Endothelial cell of umbilical vein (primary cell): ENCODE results near the gene C2CD3. TPM values are rescaled to one million over a fixed set of nuclear protein-coding genes. Genes with fewer than 3 reads are reported as not detected.

ENCODE experiments used
- BruUV-seq: library from RNA; stranded (reverse); fragments of 400-500 nt; replicated peaks from 2 replicates; lab custom pipeline; 2021; lab: Mats Ljungman, UMichigan
- CTCF ChIA-PET: fragments of 300-600, 350-600 bp; sonication (Branson Sonifier 250); formaldehyde crosslinking; loops from one replicate; lab custom pipeline; 2021; ENCODE audit warnings: antibody characterized with exemption, inconsistent platforms; lab: Charles Lee
- POLR2A ChIA-PET: fragments of 300-600, 350-600 bp; sonication (Branson Sonifier 250); formaldehyde crosslinking; loops from one replicate; lab custom pipeline; 2021; ENCODE audit warnings: antibody characterized with exemption, inconsistent platforms; lab: Charles Lee
- DNase-seq: peaks from one replicate; pipeline ENCODE4 v3.0.0-alpha.2; 2011; ENCODE audit warnings: low read depth, low spot score
- FAIRE-seq: peaks from 2 replicates; lab custom pipeline; 2011; peaks lifted over from hg19 to GRCh38; lab: Jason Lieb, UNC
- H2AFZ ChIP-seq: 2 replicates; pipeline ENCODE4 v1.6.0; 2012; ENCODE audit warnings: low read depth, low read length, control low read depth, inconsistent platforms
- H3K27ac ChIP-seq: 2 replicates; pipeline ENCODE4 v1.5.1; 2011; ENCODE audit warnings: low read depth, mild to moderate bottlenecking, control low read depth, low read length, moderate library complexity; ENCODE audit not compliant: insufficient read depth
- H3K27me3 ChIP-seq, 2 experiments: 2 replicates each; pipeline versions ENCODE4 v1.6.0 to v1.6.1; 2011; ENCODE audit warnings: low read length in 2 of 2, mixed read lengths in 1 of 2; ENCODE audit not compliant: control insufficient read depth in 2 of 2, insufficient read depth in 2 of 2
- H3K36me3 ChIP-seq, 2 experiments: 2 replicates in 1 of 2; 3 replicates in 1 of 2; pipeline ENCODE4 v1.5.1; 2011; ENCODE audit warnings: low read length in 2 of 2, mild to moderate bottlenecking in 1 of 2, moderate library complexity in 1 of 2; ENCODE audit not compliant: control insufficient read depth in 2 of 2, insufficient read depth in 2 of 2; ENCODE audit errors: extremely low read depth in 1 of 2
- H3K4me1 ChIP-seq: 3 replicates; pipeline ENCODE4 v1.5.1; 2011; ENCODE audit warnings: mild to moderate bottlenecking, low read length; ENCODE audit not compliant: control insufficient read depth, insufficient read depth; ENCODE audit errors: extremely low read depth
- H3K4me2 ChIP-seq: 2 replicates; pipeline ENCODE4 v1.6.1; 2011; ENCODE audit warnings: low read length, control low read depth, mixed read lengths; ENCODE audit not compliant: insufficient read depth
- H3K4me3 ChIP-seq, 3 experiments: fragments of 200-600 bp in 1 of 3; sonication (generic), shearing (Covaris generic) in 1 of 3; replicated peaks in 1 of 3; 2 replicates each; pipeline ENCODE4 v1.5.1; 2011 to 2016; ENCODE audit warnings: control low read depth in 3 of 3, low read length in 3 of 3, mild to moderate bottlenecking in 2 of 3, inconsistent platforms in 1 of 3, low read depth in 1 of 3, moderate library complexity in 1 of 3; ENCODE audit not compliant: insufficient read depth in 1 of 3
- H3K79me2 ChIP-seq: 2 replicates; pipeline ENCODE4 v1.6.0; 2012; ENCODE audit warnings: low read length, inconsistent platforms; ENCODE audit not compliant: control insufficient read depth, insufficient read depth
- H3K9ac ChIP-seq: replicated peaks from 2 replicates; pipeline ENCODE3; 2011; ENCODE audit warnings: low read length, control low read depth; ENCODE audit not compliant: insufficient read depth; ENCODE audit errors: extremely low read depth
- H3K9me1 ChIP-seq: replicated peaks from 3 replicates; pipeline ENCODE4 v1.6.0; 2011; ENCODE audit warnings: mild to moderate bottlenecking, low read length; ENCODE audit not compliant: control insufficient read depth, insufficient read depth; ENCODE audit errors: extremely low read depth
- H3K9me3 ChIP-seq: replicated peaks from 2 replicates; pipeline ENCODE4 v1.5.1; 2012; ENCODE audit warnings: low read length, inconsistent platforms; ENCODE audit not compliant: control insufficient read depth, insufficient read depth
- H4K20me1 ChIP-seq: replicated peaks from 2 replicates; pipeline ENCODE3; 2011; ENCODE audit warnings: mild to moderate bottlenecking, low read length; ENCODE audit not compliant: control insufficient read depth, insufficient read depth; ENCODE audit errors: extremely low read depth
- CTCF ChIP-seq, 2 donors: IDR thresholded peaks; 1 replicate in 1 of 2; 2 replicates in 1 of 2; pipeline ENCODE4 v1.5.1; 2011; ENCODE audit warnings: low read length in 2 of 2, mild to moderate bottlenecking in 2 of 2, moderate library complexity in 2 of 2, control low read depth in 1 of 2, inconsistent platforms in 1 of 2, low read depth in 1 of 2; ENCODE audit not compliant: insufficient read depth in 1 of 2; ENCODE audit errors: extremely low read depth in 1 of 2
- EZH2 ChIP-seq: IDR thresholded peaks from 2 replicates; pipeline ENCODE4 v1.6.1; 2012; ENCODE audit warnings: borderline replicate concordance, low read depth, mild to moderate bottlenecking, moderate library complexity, low read length, inconsistent platforms; ENCODE audit not compliant: severe bottlenecking
- FOS ChIP-seq: IDR thresholded peaks from 2 replicates; pipeline ENCODE4 v1.6.1; 2011; ENCODE audit warnings: mild to moderate bottlenecking, low read length, moderate library complexity, borderline replicate concordance; ENCODE audit not compliant: insufficient read depth
- GATA2 ChIP-seq: IDR thresholded peaks from 2 replicates; pipeline ENCODE4 v1.7.0; 2011; ENCODE audit warnings: low read depth, mild to moderate bottlenecking, moderate library complexity, mixed read lengths, low read length; ENCODE audit not compliant: insufficient read length, insufficient read depth
- JUN ChIP-seq: IDR thresholded peaks from 2 replicates; pipeline ENCODE4 v1.6.1; 2011; ENCODE audit warnings: borderline replicate concordance, low read depth; ENCODE audit not compliant: insufficient read length, insufficient read depth
- MAX ChIP-seq: IDR thresholded peaks from 2 replicates; pipeline ENCODE4 v1.6.1; 2011; ENCODE audit not compliant: insufficient read depth, insufficient read length
- MYC ChIP-seq: IDR thresholded peaks from one replicate; pipeline ENCODE4 v1.6.1; 2011; ENCODE audit warnings: mild to moderate bottlenecking, low read depth, low read length
- POLR2A ChIP-seq: IDR thresholded peaks from 2 replicates; pipeline ENCODE4 v1.6.1; 2012; ENCODE audit warnings: low read depth, mild to moderate bottlenecking, control low read depth, low read length
- POLR2AphosphoS5 ChIP-seq: IDR thresholded peaks from 2 replicates; pipeline ENCODE4 v1.6.1; 2012; ENCODE audit warnings: low read depth, mild to moderate bottlenecking, control low read depth, low read length, moderate library complexity; ENCODE audit not compliant: insufficient read depth
- dilution Hi-C: fragments of 300-500 bp; cut with MboI; formaldehyde crosslinking; loops from one replicate; pipeline ENCODE4 v1.15.0; 2019; ENCODE audit warnings: low sequenced_read_pairs; ENCODE audit not compliant: extremely low pct_ligation_motif_present
- intact Hi-C: fragments of 100-400 bp; cut with micrococcal nuclease; formaldehyde crosslinking; loops from one replicate; pipeline ENCODE4 v1.10.0; 2022
- polyA plus RNA-seq, 4 experiments: library from polyadenylated mRNA; depleted of rRNA in 3 of 4; stranded (reverse) in 3 of 4; unstranded in 1 of 4; fragments of >200 nt; gene quantifications; 2 replicates each; pipeline versions ENCODE4 v1.2.1 to v1.2.3, GENCODE V29; 2011 to 2012; ENCODE audit warnings: missing spikeins in 1 of 4
- total RNA-seq: library from RNA; stranded (reverse); gene quantifications from 2 replicates; pipeline ENCODE4 v1.2.3, GENCODE V29; 2021

C2CD3 gene
- total and polyA plus RNA-seq, 2 donors (not counting 3 experiments of a cell fraction or from before 2014, with no cell fraction given) = 12.9 to 36.6 TPM

- H2AFZ ChIP-seq = no peak overlapping the region
- H3K36me3 ChIP-seq = no peaks in the 10 kb centered on the region
- H3K4me1 ChIP-seq = no peaks in the 10 kb centered on the region
- H3K4me2 ChIP-seq = no peak overlapping the region
- no peaks in the 10 kb centered on the region for H3K9me3 ChIP-seq
- dilution Hi-C loops (no loop called here), intact Hi-C loops (no loop called here)
- H4K20me1 ChIP-seq = no peaks in the 10 kb centered on the region
- H3K9me1 ChIP-seq = no peaks in the 10 kb centered on the region
- CTCF ChIA-PET = no interaction called here
- no peak for FAIRE-seq
- no peak overlapping the region for H3K27ac ChIP-seq
- H3K4me3 ChIP-seq = no peak overlapping the region
- no TSS peak for BruUV-seq
- TF ChIP-seq JUN (no peak), EZH2 (no peak), MYC (no peak), POLR2A (no peak)
- no peaks in the 10 kb centered on the region for H3K79me2 ChIP-seq
- no peak overlapping the region for H3K9ac ChIP-seq
- H3K27me3 ChIP-seq = no peaks in the 10 kb centered on the region
- no peak for DNase-seq
- POLR2A ChIA-PET = no interaction called here
Observed at GRCh38 chr11:73998846-73999575, 171.8 kb downstream of the C2CD3 start.

GRCh38 chr11:73997120-73997770, 173.6 kb downstream of the C2CD3 start:
- Histone ChIP-seq H3K79me2 (no peaks in the 10 kb centered on the region), H3K9me1 (no peaks in the 10 kb centered on the region), H3K9me3 (no peaks in the 10 kb centered on the region), H3K27me3 (no peaks in the 10 kb centered on the region), H4K20me1 (no peaks in the 10 kb centered on the region), H3K4me1 (no peaks in the 10 kb centered on the region), H3K4me2 (no peak overlapping the region), H3K36me3 (no peaks in the 10 kb centered on the region), H2AFZ (no peak overlapping the region), H3K27ac (no peak overlapping the region), H3K9ac (no peak overlapping the region), H3K4me3 (no peak overlapping the region)
- BruUV-seq = no TSS peak
- ChIA-PET CTCF (interaction anchor here (0.6 to 1.5 kb wide), 4 partner anchors 17 to 190 kb away, joined by 3 to 5 read pairs (median 4); no protein-coding TSS in a partner anchor), POLR2A (no interaction called here)
- intact Hi-C loops = no loop called here
- dilution Hi-C loops = no loop called here
- TF ChIP-seq MYC = no peak
- no peak for TF ChIP-seq GATA2
- TF ChIP-seq FOS = no peak
- no peak for TF ChIP-seq MAX
- no peak for TF ChIP-seq CTCF (IDR thresholded peaks at IDR 0.05; ENCODE audit: extremely low read depth in 1 of 2, insufficient read depth in 1 of 2, low read depth in 1 of 2, low read length in 2 of 2)
- TF ChIP-seq POLR2AphosphoS5 = no peak
- no peak for TF ChIP-seq EZH2
- TF ChIP-seq POLR2A = no peak
- TF ChIP-seq JUN = no peak
- FAIRE-seq = no peak
- no peak for DNase-seq
